GM23248 (cell line): ENCODE results near the gene NAXE.

Experiments
- EZH2 ChIP-seq: fragments of 200-600 bp; sonication (generic); IDR thresholded peaks from 2 replicates; pipeline ENCODE4 v1.6.1; 2018; ENCODE audit warnings: antibody characterized with exemption, mild to moderate bottlenecking; ENCODE audit not compliant: insufficient read depth, poor library complexity, severe bottlenecking
- EZH2phosphoT487 ChIP-seq: fragments of 200-600 bp; sonication (generic); IDR thresholded peaks from 2 replicates; pipeline ENCODE4 v1.6.1; 2018; ENCODE audit warnings: antibody characterized with exemption, moderate library complexity, mild to moderate bottlenecking, low read depth; ENCODE audit not compliant: insufficient read depth

DNA sequence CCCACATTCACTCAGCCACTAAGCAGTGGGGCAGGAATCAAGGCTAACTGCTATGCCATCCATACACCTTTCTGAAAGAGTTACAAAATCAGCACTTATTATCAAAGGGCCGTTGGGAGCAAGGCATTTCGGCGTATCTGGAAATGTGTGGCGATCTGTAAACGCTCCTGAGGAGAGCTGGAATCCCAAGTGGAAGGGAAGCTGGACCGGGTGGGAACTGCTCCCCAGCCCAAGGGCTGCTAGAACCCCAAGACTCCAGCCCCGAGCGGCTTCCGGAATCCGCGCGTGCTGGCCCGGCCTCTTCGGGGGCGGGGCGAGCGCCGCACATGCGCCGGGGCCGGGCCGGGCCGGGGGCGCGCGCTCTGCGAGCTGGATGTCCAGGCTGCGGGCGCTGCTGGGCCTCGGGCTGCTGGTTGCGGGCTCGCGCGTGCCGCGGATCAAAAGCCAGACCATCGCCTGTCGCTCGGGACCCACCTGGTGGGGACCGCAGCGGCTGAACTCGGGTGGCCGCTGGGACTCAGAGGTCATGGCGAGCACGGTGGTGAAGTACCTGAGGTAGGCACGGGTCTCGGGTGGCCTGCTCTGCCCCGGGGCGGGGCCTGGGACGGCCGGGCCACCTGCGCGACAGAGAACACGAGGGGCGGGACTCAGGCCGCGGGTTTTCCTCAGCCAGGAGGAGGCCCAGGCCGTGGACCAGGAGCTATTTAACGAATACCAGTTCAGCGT, at the start of gene NAXE:
- no peak for TF ChIP-seq EZH2
- no peak for TF ChIP-seq EZH2phosphoT487
